Adrenal gland (tissue), 12 donors: ENCODE measurements around the gene LRRC4C. TPM values are rescaled to one million over a fixed set of nuclear protein-coding genes. Genes with fewer than 3 reads are reported as not detected.

ENCODE experiments used
- DNase-seq, 7 donors: peaks; one replicate each; pipeline ENCODE4 v3.0.0-alpha.2; 2019 to 2020
- H3K27ac ChIP-seq, 5 donors: fragments of 200-600 bp; sonication (generic) in 4 of 5; 1 replicate in 3 of 5; 2 replicates in 2 of 5; pipeline versions ENCODE4 v1.5.1 to v1.8.0; 2016 to 2020; ENCODE audit warnings: mild to moderate bottlenecking in 1 of 5
- H3K27me3 ChIP-seq: fragments of 200-600 bp; 2 replicates; pipeline ENCODE4 v1.8.0; 2021
- H3K36me3 ChIP-seq, 2 donors: fragments of 200-600 bp; replicated peaks in 1 of 2; 1 replicate in 1 of 2; 2 replicates in 1 of 2; pipeline versions ENCODE4 v1.5.1 to v1.8.0; 2018 to 2022
- H3K4me1 ChIP-seq, 2 donors: fragments of 200-600 bp; replicated peaks in 1 of 2; 1 replicate in 1 of 2; 2 replicates in 1 of 2; pipeline versions ENCODE4 v1.5.1 to v1.8.0; 2018 to 2021
- H3K4me3 ChIP-seq, 4 donors: fragments of 200-600 bp; sonication (generic) in 3 of 4; one replicate each; pipeline ENCODE4 v1.5.1; 2016 to 2018
- H3K9me3 ChIP-seq, 3 donors: fragments of 200-600 bp; sonication (generic) in 1 of 3; replicated peaks in 1 of 3; 1 replicate in 2 of 3; 2 replicates in 1 of 3; pipeline versions ENCODE4 v1.5.1 to v1.8.0; 2016 to 2021
- CTCF ChIP-seq, 6 experiments: fragments of 450-650 bp in 4 of 6; fragments of 200-600 bp in 2 of 6; sonication (generic) in 1 of 6; IDR thresholded peaks; 1 replicate in 5 of 6; 2 replicates in 1 of 6; pipeline versions ENCODE4 v1.5.1 to v1.8.0; 2016 to 2021; ENCODE audit warnings: antibody characterized with exemption in 6 of 6, mild to moderate bottlenecking in 2 of 6, moderate library complexity in 1 of 6
- POLR2A ChIP-seq, 2 donors: fragments of 450-650 bp; IDR thresholded peaks; one replicate each; pipeline ENCODE4 v1.6.1; 2017; ENCODE audit warnings: antibody characterized with exemption in 2 of 2, mild to moderate bottlenecking in 2 of 2, moderate library complexity in 1 of 2
- WGBS, 4 donors: extraction: QIAGEN DNeasy Blood & Tissue Kit in 2 of 4; methylation state at CpG; one replicate each; pipeline versions ENCODE4 v1.1.5 to v1.1.7; 2013 to 2017; 5-methylcytosine and 5-hydroxymethylcytosine counted together
- intact Hi-C, 2 donors: fragments of 100-400 bp; cut with DNase I; formaldehyde crosslinking; loops; one replicate each; pipeline versions ENCODE4 v1.14.1 to v1.15.0; 2022 to 2023
- polyA plus RNA-seq, 3 donors: library from polyadenylated mRNA; stranded (reverse); fragments of 200-250 nt in 2 of 3; fragments of 350-450 nt in 1 of 3; fragmentation: Illumina TruSeq in 1 of 3; extraction: RNeasy Lipid Tissue Mini Kit (QIAGEN cat#74804) in 1 of 3; gene quantifications; one replicate each; pipeline ENCODE4 v1.2.3, GENCODE V29; 2013 to 2014
- total RNA-seq, 9 donors: library from RNA; depleted of rRNA in 4 of 9; stranded (reverse); fragments of >200 nt in 4 of 9; fragments of 120-200 nt in 1 of 9; fragmentation: NEBNext Ultra II Directional in 1 of 9; extraction: Animal tissue kit (Norgen Biotek cat#: 25700) in 1 of 9; gene quantifications; one replicate each; pipeline versions ENCODE4 v1.1.0 to v1.2.4, GENCODE V29; 2013 to 2023
- donor health status: healthy with polysubstance abuse.
- donor health status: Bipolar disorder and iron deficiency.
- donor health status: DM: yes; HTN: yes; CAD: no.
- donor health status: DM: no; HTN: no; CAD: no.
- donor health status: DM: no; HTN: no; CAD: no.
- donor health status: DM: yes; HTN: yes; CAD: no.

The LRRC4C gene
- total and polyA plus RNA-seq, 12 donors: 1.0 to 10.6 (median 5.5) TPM

GRCh38 chr11:41497974-41498373 lies 38.5 kb upstream of the LRRC4C start:
- H3K36me3 ChIP-seq: no peaks in the 10 kb centered on the region
- H3K4me3 ChIP-seq: no peak overlapping the region
- no peaks in the 10 kb centered on the region for H3K27me3 ChIP-seq
- no peaks in the 10 kb centered on the region for H3K4me1 ChIP-seq
- intact Hi-C loops: no loop called here
- no peak for DNase-seq
- H3K9me3 ChIP-seq: no peaks in the 10 kb centered on the region
- WGBS, 4 donors: 20 to 30% (median 25%) methylated on average over 2 of the region's 2 CpGs
- no peak overlapping the region for H3K27ac ChIP-seq
- no peak for TF ChIP-seq POLR2A (IDR thresholded peaks at IDR 0.05)
- no peak for TF ChIP-seq CTCF (IDR thresholded peaks at IDR 0.05)

DNA sequence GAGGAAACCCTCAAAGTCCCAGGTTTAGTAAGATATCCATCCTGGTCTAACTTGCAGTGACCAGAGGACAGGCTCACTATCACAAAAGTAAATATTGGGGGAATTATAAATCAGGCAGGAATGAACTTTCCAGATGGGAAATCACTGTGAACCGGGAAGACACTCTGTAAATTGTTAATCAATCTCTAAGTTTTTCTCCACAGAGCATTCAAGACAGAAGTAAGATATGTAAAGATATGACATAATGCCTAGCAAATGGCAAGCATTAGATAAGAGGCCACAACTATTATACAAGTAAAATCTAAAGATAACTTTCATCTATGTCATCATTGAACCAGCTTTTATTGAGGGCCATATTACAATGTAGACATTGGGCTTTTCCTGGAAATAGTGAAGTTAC lies 35.3 kb upstream of the LRRC4C start:
- TF ChIP-seq POLR2A (IDR thresholded peaks at IDR 0.05): no peak
- no peak for TF ChIP-seq CTCF (IDR thresholded peaks at IDR 0.05)
- no peaks in the 10 kb centered on the region for H3K4me1 ChIP-seq
- 32 to 52% (median 47%) methylated on average over 1 of the region's 1 CpG for WGBS, 4 donors
- H3K27ac ChIP-seq: no peak overlapping the region
- H3K27me3 ChIP-seq: no peaks in the 10 kb centered on the region
- DNase-seq: no peak
- no peaks in the 10 kb centered on the region for H3K36me3 ChIP-seq
- H3K9me3 ChIP-seq: no peaks in the 10 kb centered on the region
- intact Hi-C loops: no loop called here
- no peak overlapping the region for H3K4me3 ChIP-seq

DNA sequence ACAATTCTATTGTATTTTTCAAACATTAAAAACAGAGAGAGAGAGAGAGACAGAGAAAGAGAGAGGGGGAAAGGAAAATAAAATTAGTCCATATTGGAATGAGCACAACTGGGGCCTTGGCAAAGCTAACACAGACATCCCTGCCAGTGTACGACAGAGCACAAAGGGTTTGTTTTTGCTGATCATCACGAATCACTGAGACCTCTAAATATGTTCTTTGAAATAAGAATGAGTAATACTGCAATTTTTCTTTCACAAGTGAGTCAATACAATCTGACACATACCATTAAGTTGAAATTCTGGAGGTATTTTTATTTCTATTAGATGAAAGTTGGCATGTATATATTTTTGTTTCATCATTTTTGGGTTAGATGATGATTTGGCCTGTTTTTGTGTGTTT lies 27.0 kb upstream of the LRRC4C start:
- H3K27ac ChIP-seq: no peak overlapping the region
- intact Hi-C loops: no loop called here
- no peak for DNase-seq
- H3K27me3 ChIP-seq: no peaks in the 10 kb centered on the region
- no peaks in the 10 kb centered on the region for H3K4me1 ChIP-seq
- H3K4me3 ChIP-seq: no peak overlapping the region
- H3K9me3 ChIP-seq: no peaks in the 10 kb centered on the region
- WGBS, 4 donors: 55 to 82% (median 70%) methylated on average over 2 of the region's 2 CpGs
- H3K36me3 ChIP-seq: no peaks in the 10 kb centered on the region
- TF ChIP-seq CTCF (IDR thresholded peaks at IDR 0.05): no peak
- TF ChIP-seq POLR2A (IDR thresholded peaks at IDR 0.05): no peak

DNA sequence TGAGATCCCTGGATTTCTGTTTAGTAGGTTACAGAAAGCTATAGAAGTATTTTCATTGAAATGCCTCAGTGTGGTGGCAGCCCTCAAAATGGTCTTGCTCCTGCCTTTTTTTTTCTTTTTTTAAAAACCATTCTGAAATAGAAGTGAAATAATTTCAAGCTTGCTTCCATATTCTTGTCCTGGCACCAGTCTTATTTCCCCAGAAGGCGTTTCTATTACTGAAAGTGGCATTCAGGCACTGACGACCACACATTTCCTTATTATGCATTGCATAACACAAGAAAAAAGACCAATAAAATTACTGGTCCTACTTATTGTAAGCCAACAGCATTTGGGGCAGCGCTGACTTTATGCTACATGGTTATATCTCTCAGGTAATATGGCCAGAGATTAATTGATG lies 24.5 kb upstream of the LRRC4C start:
- H3K36me3 ChIP-seq: no peaks in the 10 kb centered on the region
- H3K4me1 ChIP-seq: no peaks in the 10 kb centered on the region
- no peak overlapping the region for H3K27ac ChIP-seq
- no peak for TF ChIP-seq POLR2A (IDR thresholded peaks at IDR 0.05)
- TF ChIP-seq CTCF (IDR thresholded peaks at IDR 0.05): no peak
- no peaks in the 10 kb centered on the region for H3K27me3 ChIP-seq
- no peak overlapping the region for H3K4me3 ChIP-seq
- 41 to 48% (median 46%) methylated on average over 3 of the region's 3 CpGs for WGBS, 4 donors
- DNase-seq: no peak
- intact Hi-C loops: no loop called here
- no peaks in the 10 kb centered on the region for H3K9me3 ChIP-seq
